Endometrial microvascular endothelial cells (primary cell): Measurements from ENCODE around the gene PDE8B. TPM values are rescaled to one million over a fixed set of nuclear protein-coding genes. Genes with fewer than 3 reads are reported as not detected.

Experiments
- in situ Hi-C: cut with HindIII; loops from 2 replicates; pipeline ENCODE4 v1.10.0; 2017; ENCODE audit warnings: low sequenced_read_pairs, low pct_unique_long_range_greater_than_20kb; ENCODE audit errors: inconsistent ontology term
- total RNA-seq: library from RNA; depleted of rRNA; stranded (reverse); fragments of >200 nt; gene quantifications from one replicate; pipeline ENCODE4 v1.2.3, GENCODE V29; 2015; ENCODE audit errors: inconsistent ontology term

Gene PDE8B
- total RNA-seq, 1 donor from 2014 or later, result not detected

- in situ Hi-C loops, result no loop called here
Measured at GRCh38 chr5:77224672-77225355, 14.3 kb downstream of the PDE8B start.

GRCh38 chr5:77225531-77225930 is 15.1 kb downstream of the PDE8B start:
- in situ Hi-C loops, result no loop called here

GRCh38 chr5:77229887-77230286 is 19.4 kb downstream of the PDE8B start:
- in situ Hi-C loops, result no loop called here

GRCh38 chr5:77230727-77231470 is 20.4 kb downstream of the PDE8B start:
- in situ Hi-C loops, result no loop called here

GRCh38 chr5:77231471-77232138 is 21.1 kb downstream of the PDE8B start:
- in situ Hi-C loops, result no loop called here

GRCh38 chr5:77232574-77233358 is 22.3 kb downstream of the PDE8B start:
- in situ Hi-C loops, result no loop called here

- in situ Hi-C loops, result no loop called here
Measured at GRCh38 chr5:77235846-77236721, 25.6 kb downstream of the PDE8B start.

GRCh38 chr5:77239126-77239741 is 28.8 kb downstream of the PDE8B start:
- in situ Hi-C loops, result no loop called here

GRCh38 chr5:77241444-77241843 is 31.0 kb downstream of the PDE8B start:
- in situ Hi-C loops, result no loop called here

- in situ Hi-C loops, result no loop called here
Measured at GRCh38 chr5:77249475-77249874, 39.0 kb downstream of the PDE8B start.

- in situ Hi-C loops, result no loop called here
Measured at GRCh38 chr5:77250021-77250420, 39.5 kb downstream of the PDE8B start.

GRCh38 chr5:77251921-77252320 is 41.4 kb downstream of the PDE8B start:
- in situ Hi-C loops, result no loop called here

- in situ Hi-C loops, result no loop called here
Measured at GRCh38 chr5:77255617-77256016, 45.1 kb downstream of the PDE8B start.

- in situ Hi-C loops, result no loop called here
Measured at GRCh38 chr5:77256406-77256805, 45.9 kb downstream of the PDE8B start.

GRCh38 chr5:77258652-77259051 is 48.2 kb downstream of the PDE8B start:
- in situ Hi-C loops, result no loop called here

- in situ Hi-C loops, result no loop called here
Measured at GRCh38 chr5:77259476-77259875, 49.0 kb downstream of the PDE8B start.

- in situ Hi-C loops, result no loop called here
Measured at GRCh38 chr5:77262697-77263096, 52.2 kb downstream of the PDE8B start.

GRCh38 chr5:77266291-77266690 is 55.8 kb downstream of the PDE8B start:
- in situ Hi-C loops, result no loop called here
